GM21423 (cell line): Measurements from ENCODE around the gene ENOX2.

ENCODE experiments used
- ATAC-seq: cut with Tn5 transposase; IDR thresholded peaks from one replicate; pipeline ENCODE4 v1.9.1; 2021; ENCODE audit warnings: mild to moderate bottlenecking, moderate library complexity; ENCODE audit not compliant: unreplicated experiment

ENOX2 gene

GRCh38 chrX:130884627-130885026, 18.4 kb downstream of the ENOX2 start:
- no peak for ATAC-seq

GRCh38 chrX:130879869-130880268, 23.1 kb downstream of the ENOX2 start:
- no peak for ATAC-seq

DNA sequence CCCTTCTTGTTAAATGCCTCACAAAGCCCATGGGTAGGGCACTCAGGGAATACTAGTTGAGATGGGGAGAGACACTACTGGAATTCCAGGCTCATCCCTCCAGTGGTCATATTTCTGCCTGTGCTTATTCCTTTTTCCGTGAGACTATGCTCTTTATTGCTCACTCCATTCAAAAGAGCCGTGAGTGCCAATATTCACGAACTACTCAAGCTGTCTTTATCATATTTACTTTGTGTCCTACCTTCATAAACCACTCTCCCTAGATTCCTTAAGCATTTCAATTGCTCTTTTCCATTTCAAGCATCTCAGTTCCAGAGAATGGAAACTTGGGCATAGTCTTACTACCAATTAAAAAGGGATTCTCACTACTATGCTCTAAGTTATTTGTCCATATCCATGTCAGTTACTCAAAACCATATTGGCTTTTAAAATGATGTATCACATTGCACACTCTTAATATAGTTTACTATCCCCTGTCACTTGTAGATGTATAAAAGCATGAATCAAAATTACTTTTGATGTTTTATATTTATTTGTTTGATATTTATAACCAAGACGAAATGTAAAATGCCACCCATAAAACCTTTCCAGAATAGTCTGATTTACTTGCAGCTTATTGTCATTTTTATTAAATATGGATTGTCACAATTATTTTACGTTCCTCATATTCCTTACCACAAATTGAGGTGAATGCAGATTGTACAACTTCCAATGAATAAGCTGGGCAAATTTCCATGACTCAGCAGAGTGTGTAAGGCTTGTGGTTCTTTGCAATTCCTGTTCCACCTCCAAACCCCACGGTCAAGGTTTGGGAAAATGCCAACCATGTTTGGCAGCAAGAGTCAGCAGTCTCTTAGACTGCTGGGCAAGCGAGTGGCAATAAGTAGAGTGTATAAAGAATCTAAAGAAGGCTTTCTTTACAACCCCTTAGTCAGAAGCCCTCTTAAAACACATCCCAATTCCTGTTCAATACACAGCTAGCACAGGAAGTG, 24.4 kb downstream of the ENOX2 start:
- ATAC-seq = no peak

DNA sequence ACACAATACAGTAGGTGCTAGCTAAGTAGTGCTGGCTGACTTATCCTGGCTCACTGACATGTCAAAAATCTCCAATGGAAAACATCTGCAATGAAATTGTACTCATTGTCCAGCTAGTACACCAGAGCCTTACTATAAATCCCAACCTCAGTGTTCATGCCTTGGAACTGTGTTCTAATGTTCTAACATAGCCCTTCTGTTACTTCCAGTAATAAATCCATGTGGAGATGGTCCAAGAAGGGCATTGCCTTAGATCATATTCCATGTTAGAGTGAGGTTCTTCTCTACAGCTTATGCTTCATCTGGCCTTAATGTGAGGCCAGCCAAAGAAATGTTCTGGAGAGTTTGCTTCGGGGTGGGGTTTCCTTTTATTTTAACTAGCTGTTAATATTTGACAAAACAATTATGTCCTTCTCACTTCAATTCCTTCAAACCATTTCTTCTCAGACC, 25.1 kb downstream of the ENOX2 start:
- no peak for ATAC-seq

DNA sequence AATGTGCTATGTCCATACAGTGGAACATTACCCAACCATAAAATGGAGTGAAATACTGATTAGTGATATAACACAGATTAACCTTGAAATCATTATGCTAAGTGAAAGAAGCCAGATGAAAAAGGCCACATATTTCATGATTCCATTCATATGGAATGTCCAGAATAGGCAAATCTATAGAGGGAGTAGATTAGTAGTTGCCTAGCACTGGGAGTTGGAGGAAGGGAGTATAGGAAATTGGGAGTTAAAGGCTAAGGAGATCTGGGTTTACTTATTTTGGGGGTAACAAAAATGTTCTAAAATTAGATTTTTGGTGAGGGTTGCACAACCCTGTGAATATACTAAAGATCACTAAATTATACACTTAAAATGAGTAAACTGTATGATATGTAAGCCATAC, 26.8 kb downstream of the ENOX2 start:
- ATAC-seq = no peak

- no peak for ATAC-seq
Observed at GRCh38 chrX:130874751-130875150, 28.3 kb downstream of the ENOX2 start.

DNA sequence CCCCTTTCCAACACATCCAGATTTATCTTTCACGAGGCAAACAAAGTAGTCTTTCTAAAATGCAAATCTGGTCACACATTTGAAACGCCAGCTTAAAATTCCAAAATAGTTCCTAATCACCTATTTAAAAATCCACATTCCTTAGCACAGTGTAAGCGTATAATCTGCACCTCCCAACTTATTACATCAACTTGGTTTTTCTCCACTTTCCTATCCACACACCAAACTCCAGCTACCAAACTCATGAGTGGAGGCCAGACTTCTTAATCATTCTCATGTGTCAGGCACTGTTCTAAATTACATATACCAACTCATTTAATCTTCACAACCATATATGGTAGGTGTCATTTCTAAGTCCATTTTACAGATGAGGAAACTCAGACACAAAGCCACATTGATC, 33.8 kb downstream of the ENOX2 start:
- no peak for ATAC-seq

DNA sequence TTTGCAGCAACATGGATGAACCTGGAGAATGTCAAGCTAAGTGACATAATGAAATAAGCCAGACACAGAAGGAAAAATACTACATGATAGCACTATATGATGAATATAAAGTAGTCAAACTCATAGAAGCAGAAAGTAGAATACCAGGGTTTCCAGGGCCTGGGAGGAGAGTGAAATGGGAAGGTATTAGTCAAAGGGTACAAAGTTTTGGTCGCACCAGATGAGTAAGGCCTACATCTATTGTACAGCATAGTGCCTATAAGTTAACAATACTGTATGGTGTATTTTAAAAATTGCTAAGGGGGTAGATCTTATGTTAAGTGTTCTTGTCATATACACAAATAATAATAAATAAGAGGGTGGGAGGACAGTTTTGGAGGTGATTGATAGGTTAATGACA, 41.5 kb downstream of the ENOX2 start:
- ATAC-seq = no peak

- peak; percentile 93 for ATAC-seq
Observed at GRCh38 chrX:130857207-130857606, 45.8 kb downstream of the ENOX2 start.

GRCh38 chrX:130851569-130851968, 51.4 kb downstream of the ENOX2 start:
- ATAC-seq = no peak

- peak; percentile 76 for ATAC-seq
Observed at GRCh38 chrX:130848763-130849162, 54.2 kb downstream of the ENOX2 start.

DNA sequence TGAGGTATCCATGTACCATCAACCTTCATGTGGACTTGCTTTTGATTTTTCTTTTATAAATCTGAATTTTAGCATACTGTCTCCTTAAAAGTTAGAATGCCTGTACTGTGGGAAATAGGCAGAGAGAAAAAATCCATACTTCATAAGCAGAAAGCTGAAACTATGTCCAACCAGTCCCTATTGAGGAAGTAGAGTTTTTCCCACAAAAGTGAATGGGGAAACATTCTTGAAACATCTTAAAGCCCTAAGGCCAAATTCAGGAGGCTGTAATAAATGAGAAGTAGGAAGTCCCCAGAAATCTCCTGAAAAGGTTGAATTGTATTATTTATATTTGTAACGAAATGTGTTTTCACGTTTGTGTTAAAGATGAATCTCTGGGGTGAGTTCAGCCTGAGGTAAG, 56.3 kb downstream of the ENOX2 start:
- ATAC-seq = no peak

DNA sequence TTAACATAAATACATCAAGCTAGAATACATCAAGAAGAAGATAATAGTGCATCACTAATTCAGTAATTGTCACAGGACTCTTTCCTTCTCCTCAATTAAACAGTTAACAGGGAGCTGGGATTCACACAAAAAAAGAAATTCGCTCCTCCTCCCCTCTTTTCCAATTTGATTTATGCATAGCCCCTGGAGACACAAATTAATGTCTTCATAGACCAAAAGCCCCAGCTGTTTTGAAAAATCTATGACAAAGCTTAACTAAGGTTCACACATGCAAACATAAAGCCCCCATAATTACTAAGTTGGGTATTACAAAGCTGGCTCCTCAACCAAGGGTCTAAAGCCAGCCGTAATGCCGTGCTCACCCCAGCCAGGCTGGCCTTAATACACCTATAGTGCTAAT, 61.2 kb downstream of the ENOX2 start:
- no peak for ATAC-seq

DNA sequence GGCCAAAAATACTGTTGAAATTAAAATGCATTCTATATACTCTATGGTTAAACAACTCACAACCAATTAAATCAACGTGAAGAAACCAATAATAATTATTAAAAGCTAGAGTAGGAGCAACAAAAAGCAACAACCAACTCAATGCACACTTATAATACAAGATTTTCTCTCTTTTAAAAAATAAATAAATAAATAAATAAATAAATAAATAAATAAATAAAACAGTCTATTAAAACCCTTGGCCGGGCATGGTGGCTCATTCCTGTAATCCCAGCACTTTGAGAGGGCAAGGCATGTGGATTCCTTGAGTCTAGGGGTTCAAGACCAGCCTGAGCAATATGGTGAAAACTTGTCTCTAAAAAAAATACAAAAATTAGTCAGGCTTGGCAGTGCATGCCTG, 62.7 kb downstream of the ENOX2 start:
- ATAC-seq = no peak

- no peak for ATAC-seq
Observed at GRCh38 chrX:130836447-130836846, 66.6 kb downstream of the ENOX2 start.

DNA sequence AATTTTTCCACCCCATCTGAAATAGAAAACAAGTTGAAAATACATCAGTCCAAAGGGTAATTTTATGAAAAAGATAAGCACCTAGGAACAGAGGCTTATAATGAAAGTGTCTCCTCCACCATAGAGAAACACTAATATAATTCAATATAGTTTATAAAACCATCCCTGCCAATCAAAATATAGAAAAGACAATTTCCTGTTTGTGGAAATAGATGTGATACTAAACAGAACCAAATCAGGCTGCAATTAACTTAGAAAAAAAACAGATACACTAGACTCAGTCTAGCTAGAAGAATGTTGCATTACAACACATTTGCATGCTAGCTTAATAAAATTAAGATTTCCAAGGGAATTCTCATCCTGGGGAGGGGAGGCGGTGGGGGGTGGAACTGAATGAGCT, 68.2 kb downstream of the ENOX2 start:
- no peak for ATAC-seq

- ATAC-seq = no peak
Observed at GRCh38 chrX:130834149-130834548, 68.9 kb downstream of the ENOX2 start.

DNA sequence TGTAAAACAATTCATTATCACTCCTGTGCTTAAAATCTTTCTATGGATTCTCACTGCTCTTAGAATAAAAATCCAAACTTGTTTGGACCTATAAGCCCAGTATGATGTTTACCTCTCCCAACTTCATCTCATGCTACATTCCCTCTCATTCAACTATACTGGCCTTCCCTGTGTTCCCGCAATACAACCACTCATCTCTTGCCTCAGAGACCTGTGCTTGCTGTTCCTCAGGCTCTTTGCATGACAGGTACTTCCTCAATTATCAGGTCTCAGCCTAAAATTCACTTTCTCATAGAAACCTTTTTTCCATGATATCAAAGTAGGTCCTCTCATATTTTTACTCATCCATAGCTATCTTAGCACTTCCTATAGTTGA, 71.7 kb downstream of the ENOX2 start:
- ATAC-seq = no peak

DNA sequence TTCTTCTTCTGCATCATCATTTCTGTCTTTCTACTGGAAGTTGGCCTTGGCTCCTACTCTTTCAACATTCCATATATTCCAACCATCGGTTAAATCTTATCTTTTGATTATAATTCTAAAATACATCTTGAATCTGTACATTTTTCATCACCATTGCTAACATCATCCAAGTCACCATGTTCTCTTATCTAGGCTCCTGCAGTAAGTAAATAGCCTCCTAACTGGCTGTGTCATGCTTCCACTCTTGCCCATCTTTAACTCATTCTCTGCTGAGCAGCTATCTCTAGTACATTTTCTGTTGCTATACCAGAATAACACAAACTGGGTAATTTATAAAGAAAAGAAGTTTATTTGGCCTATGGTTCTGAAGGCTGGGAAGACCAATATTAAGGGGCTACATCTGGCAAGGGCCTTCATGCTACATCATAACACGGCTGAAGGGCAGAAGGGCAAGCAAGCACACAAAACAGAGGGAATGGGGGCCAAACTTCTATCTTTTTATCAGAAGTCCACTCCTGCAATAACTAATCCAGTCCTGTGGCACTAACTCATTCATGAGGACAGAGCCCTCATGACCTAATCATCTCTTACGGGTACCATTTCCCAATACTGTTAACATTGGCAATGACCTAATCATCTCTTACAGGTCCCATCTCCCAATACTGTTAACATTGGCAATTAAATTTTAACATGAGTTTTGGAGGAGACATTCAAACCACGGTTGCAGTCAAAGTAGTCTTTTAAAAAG, 72.2 kb downstream of the ENOX2 start:
- no peak for ATAC-seq

GRCh38 chrX:130829526-130830515, 73.2 kb downstream of the ENOX2 start:
- no peak for ATAC-seq

GRCh38 chrX:130828641-130829040, 74.4 kb downstream of the ENOX2 start:
- ATAC-seq = no peak
